Measurements from ENCODE around the gene DNM2.
"Not testable (repeated sequence)": the region's sequence is repeated elsewhere in the genome, so short reads cannot be mapped to it uniquely, and the experiment has no call there.

The DNM2 gene

GRCh38 chr19:10866495-10866894 is 148.6 kb downstream of the DNM2 start:
- Histone ChIP-seq H3K4me3 (replicated peaks; ENCODE audit: insufficient read depth, low read length) (no peak overlapping the region), H3K27me3 (ENCODE audit: insufficient read depth, poor library complexity, severe bottlenecking) (no peaks in the 10 kb centered on the region), H3K27ac (replicated peaks) (no peak overlapping the region)
- no peak for TF ChIP-seq GABPA (IDR thresholded peaks at IDR 0.05; ENCODE audit: low read depth)
- TF ChIP-seq, protein P1, sequence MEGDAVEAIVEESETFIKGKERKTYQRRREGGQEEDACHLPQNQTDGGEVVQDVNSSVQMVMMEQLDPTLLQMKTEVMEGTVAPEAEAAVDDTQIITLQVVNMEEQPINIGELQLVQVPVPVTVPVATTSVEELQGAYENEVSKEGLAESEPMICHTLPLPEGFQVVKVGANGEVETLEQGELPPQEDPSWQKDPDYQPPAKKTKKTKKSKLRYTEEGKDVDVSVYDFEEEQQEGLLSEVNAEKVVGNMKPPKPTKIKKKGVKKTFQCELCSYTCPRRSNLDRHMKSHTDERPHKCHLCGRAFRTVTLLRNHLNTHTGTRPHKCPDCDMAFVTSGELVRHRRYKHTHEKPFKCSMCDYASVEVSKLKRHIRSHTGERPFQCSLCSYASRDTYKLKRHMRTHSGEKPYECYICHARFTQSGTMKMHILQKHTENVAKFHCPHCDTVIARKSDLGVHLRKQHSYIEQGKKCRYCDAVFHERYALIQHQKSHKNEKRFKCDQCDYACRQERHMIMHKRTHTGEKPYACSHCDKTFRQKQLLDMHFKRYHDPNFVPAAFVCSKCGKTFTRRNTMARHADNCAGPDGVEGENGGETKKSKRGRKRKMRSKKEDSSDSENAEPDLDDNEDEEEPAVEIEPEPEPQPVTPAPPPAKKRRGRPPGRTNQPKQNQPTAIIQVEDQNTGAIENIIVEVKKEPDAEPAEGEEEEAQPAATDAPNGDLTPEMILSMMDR (IDR thresholded peaks at IDR 0.05; ENCODE audit: insufficient read depth, low read length) = no peak
- TF ChIP-seq, protein P2, sequence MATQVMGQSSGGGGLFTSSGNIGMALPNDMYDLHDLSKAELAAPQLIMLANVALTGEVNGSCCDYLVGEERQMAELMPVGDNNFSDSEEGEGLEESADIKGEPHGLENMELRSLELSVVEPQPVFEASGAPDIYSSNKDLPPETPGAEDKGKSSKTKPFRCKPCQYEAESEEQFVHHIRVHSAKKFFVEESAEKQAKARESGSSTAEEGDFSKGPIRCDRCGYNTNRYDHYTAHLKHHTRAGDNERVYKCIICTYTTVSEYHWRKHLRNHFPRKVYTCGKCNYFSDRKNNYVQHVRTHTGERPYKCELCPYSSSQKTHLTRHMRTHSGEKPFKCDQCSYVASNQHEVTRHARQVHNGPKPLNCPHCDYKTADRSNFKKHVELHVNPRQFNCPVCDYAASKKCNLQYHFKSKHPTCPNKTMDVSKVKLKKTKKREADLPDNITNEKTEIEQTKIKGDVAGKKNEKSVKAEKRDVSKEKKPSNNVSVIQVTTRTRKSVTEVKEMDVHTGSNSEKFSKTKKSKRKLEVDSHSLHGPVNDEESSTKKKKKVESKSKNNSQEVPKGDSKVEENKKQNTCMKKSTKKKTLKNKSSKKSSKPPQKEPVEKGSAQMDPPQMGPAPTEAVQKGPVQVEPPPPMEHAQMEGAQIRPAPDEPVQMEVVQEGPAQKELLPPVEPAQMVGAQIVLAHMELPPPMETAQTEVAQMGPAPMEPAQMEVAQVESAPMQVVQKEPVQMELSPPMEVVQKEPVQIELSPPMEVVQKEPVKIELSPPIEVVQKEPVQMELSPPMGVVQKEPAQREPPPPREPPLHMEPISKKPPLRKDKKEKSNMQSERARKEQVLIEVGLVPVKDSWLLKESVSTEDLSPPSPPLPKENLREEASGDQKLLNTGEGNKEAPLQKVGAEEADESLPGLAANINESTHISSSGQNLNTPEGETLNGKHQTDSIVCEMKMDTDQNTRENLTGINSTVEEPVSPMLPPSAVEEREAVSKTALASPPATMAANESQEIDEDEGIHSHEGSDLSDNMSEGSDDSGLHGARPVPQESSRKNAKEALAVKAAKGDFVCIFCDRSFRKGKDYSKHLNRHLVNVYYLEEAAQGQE (IDR thresholded peaks at IDR 0.05; ENCODE audit: insufficient replicate concordance, low read depth) = no peak
- TF ChIP-seq SPI1 (IDR thresholded peaks at IDR 0.05; ENCODE audit: borderline replicate concordance, low read depth) = no peak
- TF ChIP-seq POLR2AphosphoS5 (IDR thresholded peaks at IDR 0.05; ENCODE audit: low read depth) = no peak
- no peak for DNase-seq (ENCODE audit: low read depth in 1 of 2, low spot score in 1 of 2)

GRCh38 chr19:10868872-10869547 is 151.1 kb downstream of the DNM2 start:
- no peak overlapping the region for H3K27ac ChIP-seq (replicated peaks)
- no peaks in the 10 kb centered on the region for H3K27me3 ChIP-seq (ENCODE audit: insufficient read depth, poor library complexity, severe bottlenecking)
- no peak for DNase-seq (ENCODE audit: low read depth in 1 of 2, low spot score in 1 of 2)
- no peak overlapping the region for H3K4me3 ChIP-seq (replicated peaks; ENCODE audit: insufficient read depth, low read length)
- TF ChIP-seq POLR2AphosphoS5 (IDR thresholded peaks at IDR 0.05; ENCODE audit: low read depth) = no peak
- TF ChIP-seq, protein P1 (IDR thresholded peaks at IDR 0.05; ENCODE audit: insufficient read depth, low read length) = no peak
- TF ChIP-seq GABPA (IDR thresholded peaks at IDR 0.05; ENCODE audit: low read depth) = no peak
- no peak for TF ChIP-seq SPI1 (IDR thresholded peaks at IDR 0.05; ENCODE audit: borderline replicate concordance, low read depth)
- TF ChIP-seq, protein P2 (IDR thresholded peaks at IDR 0.05; ENCODE audit: insufficient replicate concordance, low read depth) = no peak

GRCh38 chr19:10869872-10870311 is 152.0 kb downstream of the DNM2 start:
- H3K27ac ChIP-seq (replicated peaks); DNase-seq (ENCODE audit: low read depth in 1 of 2, low spot score in 1 of 2); H3K4me3 ChIP-seq (replicated peaks; ENCODE audit: insufficient read depth, low read length); H3K27me3 ChIP-seq (ENCODE audit: insufficient read depth, poor library complexity, severe bottlenecking): not testable (repeated sequence)

DNA sequence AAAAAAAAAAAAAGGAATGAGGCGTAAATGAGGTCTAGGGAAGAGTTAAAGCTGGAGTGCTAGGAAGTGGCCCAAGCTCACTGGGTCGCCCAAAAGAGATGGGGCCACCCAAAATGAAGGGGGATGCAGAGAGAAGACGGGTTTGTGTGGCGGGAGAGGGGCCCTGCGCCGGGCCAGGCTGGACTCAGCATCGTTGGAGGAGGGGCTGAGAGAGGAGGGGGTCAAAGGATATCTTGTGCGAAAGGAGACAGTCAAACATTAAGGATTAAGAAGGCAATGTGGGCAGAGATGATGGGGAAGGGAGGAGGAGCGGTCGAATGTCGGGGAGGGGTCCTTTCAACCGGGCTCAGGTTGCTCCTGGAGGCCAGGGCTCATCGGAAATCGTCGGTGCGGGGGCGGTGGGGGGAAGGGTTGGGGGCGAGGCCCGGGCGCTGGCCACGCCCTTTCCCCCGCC is 152.6 kb downstream of the DNM2 start:
- no peak; the same call in 1 of the 2 replicates for TF ChIP-seq POLR2AphosphoS5 (IDR thresholded peaks at IDR 0.05; ENCODE audit: low read depth)
- TF ChIP-seq, protein P2 (IDR thresholded peaks at IDR 0.05; ENCODE audit: insufficient replicate concordance, low read depth) = no peak
- TF ChIP-seq, protein P1 (IDR thresholded peaks at IDR 0.05; ENCODE audit: insufficient read depth, low read length) = no peak
- no peak for TF ChIP-seq SPI1 (IDR thresholded peaks at IDR 0.05; ENCODE audit: borderline replicate concordance, low read depth)
- H3K27me3 ChIP-seq (ENCODE audit: insufficient read depth, poor library complexity, severe bottlenecking) = no peaks in the 10 kb centered on the region
- peak overlapping the region; percentile 32; the same call in 1 of the 2 replicates for H3K27ac ChIP-seq (replicated peaks)
- peak overlapping the region; percentile 55 for H3K4me3 ChIP-seq (replicated peaks; ENCODE audit: insufficient read depth, low read length)
- no peak for DNase-seq (ENCODE audit: low read depth in 1 of 2, low spot score in 1 of 2)
